Choroid plexus epithelial cell (primary cell): ENCODE results near the gene NLGN2.

ENCODE experiments used
- DNase-seq: peaks from one replicate; pipeline ENCODE4 v3.0.0-alpha.2; 2010; ENCODE audit warnings: low read depth
- H3K4me3 ChIP-seq: 2 replicates; pipeline ENCODE4 v1.5.1; 2011; ENCODE audit warnings: low read depth, mild to moderate bottlenecking, control low read depth, low read length, moderate library complexity
- TF ChIP-seq, protein P1 (sequence below): conservative IDR thresholded peaks from 2 replicates; pipeline ENCODE4 v1.5.1; 2011; ENCODE audit warnings: low read depth, mild to moderate bottlenecking, control low read depth, inconsistent platforms, low read length, moderate library complexity

Gene NLGN2

DNA sequence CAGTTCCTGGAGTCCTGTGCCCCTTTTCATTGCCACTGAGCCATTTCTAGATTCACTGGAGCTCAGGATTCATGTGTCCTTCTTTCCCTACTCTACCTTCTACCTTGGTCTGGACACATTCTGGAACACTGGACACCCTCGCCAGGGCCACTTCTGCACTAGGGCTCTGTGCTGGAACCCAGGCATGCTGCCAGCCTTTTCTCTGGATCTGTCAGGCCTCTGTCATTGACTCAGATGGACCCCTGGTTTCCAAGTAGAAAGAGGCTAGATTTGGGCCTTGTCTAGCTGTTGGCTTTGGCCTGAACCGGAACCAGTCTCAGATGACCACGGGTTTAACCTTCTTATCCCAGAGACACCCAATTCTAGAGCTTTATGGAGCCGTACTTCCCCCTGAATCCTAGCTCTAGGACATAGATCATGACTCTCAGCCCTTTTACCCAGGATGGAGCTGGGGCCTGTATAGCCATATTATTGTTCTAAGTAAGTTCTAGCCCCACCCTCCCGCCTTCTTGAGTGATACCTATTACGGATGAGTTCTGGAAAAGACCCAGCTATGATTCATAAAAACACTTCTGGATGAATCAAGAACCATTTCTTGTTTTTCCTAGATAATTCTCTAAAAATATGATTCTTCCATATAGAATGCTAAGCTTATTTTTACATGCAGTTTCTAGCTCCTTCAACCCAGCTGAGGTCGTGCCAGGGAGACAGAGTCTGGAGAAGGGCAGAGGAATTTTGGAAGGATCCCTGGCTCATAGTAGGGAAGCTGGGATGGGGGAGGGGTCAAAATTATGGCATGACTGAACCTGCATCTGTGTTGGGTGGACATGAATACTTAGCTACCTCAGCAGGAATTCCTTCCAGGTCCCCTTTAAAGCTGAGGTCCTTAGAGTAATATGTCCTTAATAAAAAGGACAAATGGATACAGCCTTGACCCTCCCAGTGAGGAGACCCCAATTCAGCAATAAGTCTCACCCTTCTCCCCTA, 36.1 kb downstream of the NLGN2 start:
- TF ChIP-seq, protein P1, sequence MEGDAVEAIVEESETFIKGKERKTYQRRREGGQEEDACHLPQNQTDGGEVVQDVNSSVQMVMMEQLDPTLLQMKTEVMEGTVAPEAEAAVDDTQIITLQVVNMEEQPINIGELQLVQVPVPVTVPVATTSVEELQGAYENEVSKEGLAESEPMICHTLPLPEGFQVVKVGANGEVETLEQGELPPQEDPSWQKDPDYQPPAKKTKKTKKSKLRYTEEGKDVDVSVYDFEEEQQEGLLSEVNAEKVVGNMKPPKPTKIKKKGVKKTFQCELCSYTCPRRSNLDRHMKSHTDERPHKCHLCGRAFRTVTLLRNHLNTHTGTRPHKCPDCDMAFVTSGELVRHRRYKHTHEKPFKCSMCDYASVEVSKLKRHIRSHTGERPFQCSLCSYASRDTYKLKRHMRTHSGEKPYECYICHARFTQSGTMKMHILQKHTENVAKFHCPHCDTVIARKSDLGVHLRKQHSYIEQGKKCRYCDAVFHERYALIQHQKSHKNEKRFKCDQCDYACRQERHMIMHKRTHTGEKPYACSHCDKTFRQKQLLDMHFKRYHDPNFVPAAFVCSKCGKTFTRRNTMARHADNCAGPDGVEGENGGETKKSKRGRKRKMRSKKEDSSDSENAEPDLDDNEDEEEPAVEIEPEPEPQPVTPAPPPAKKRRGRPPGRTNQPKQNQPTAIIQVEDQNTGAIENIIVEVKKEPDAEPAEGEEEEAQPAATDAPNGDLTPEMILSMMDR: no peak
- peak; percentile 47 for DNase-seq
- no peak overlapping the region for H3K4me3 ChIP-seq

DNA sequence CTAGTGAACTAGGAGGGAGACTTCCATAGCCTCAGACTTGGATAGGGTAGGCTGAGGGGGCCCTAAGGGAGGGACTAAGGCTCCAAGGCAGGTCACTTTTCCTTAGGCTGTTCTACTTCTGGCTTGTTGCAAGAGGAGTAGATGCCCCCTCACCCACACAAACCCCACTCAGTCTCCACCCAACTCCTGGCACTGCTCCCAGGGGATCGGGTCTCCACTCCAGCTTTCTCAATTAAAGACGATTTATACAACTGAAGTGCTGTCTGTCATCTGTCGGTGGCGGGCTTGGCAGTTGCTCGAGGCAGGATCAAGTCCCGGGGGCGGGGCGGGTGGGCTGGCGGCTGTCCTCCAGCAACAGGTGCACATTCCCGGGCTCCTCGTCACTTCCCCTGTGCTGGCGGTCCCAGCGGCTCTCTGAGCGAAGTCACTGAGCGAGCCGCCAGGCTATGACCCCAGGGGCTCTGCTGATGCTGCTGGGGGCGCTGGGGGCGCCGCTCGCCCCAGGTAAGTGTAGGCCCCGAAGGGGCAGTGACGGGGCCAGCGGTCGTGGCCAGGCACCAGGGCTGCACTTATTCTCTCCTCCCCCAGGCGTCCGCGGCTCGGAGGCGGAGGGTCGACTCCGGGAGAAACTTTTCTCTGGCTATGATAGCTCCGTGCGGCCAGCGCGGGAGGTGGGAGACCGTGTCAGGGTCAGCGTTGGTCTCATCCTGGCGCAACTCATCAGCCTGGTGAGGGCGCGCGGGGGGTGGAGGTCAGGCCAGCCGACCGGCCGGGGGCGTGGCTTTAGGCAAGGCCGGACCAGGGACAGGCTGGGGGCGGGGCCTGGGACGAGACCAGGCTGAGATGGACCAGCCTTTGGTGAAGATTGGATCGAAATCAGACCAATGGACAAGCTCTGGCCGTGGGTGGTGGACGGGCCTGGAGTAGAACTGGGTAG, 37.3 kb downstream of the NLGN2 start, which contains the start of gene CHRNB1:
TSS of gene CHRNB1 (plus strand) at position 380 of the 937 bp plus-strand sequence. CDS start at position 447, 67 bp downstream.
- H3K4me3 ChIP-seq: peak within 1 kb of the TSS; percentile 44
- DNase-seq: no peak
- TF ChIP-seq, protein P1: peak; percentile 15

DNA sequence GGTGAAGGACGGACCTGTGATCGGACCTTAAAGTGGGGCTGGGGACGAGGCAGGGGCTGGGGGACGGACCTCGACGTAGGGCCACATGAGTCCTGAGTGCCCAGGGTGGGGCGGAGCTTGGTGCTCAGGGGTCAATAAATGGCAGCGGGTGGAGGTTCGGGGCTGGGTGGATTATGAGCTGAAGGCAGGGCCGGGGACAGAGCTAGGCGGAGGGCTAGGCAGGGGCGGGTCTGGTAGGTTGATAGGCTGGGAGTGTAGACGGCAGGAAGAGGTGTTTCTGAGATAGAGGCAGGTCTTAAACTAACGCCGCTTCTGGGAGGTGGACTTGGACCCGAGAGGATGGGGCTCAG, 37.9 kb downstream of the NLGN2 start:
- no peak overlapping the region for H3K4me3 ChIP-seq
- TF ChIP-seq, protein P1: no peak
- no peak for DNase-seq

DNA sequence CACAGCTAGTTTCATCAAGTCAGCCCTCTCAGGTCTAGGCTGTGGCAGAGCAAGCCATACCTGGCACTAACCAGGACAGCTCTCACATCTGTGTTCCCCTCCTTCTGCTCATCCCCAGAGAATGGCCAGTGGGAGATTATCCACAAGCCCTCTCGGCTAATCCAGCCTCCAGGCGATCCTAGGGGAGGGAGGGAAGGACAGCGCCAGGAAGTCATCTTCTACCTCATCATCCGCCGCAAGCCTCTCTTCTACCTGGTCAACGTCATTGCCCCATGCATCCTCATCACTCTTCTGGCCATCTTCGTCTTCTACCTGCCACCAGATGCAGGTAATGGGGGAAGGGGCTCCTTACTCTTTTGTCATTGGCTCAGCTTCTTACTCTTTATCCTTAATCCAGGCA, 40.8 kb downstream of the NLGN2 start:
- TF ChIP-seq, protein P1: no peak
- H3K4me3 ChIP-seq: no peak overlapping the region
- no peak for DNase-seq

DNA sequence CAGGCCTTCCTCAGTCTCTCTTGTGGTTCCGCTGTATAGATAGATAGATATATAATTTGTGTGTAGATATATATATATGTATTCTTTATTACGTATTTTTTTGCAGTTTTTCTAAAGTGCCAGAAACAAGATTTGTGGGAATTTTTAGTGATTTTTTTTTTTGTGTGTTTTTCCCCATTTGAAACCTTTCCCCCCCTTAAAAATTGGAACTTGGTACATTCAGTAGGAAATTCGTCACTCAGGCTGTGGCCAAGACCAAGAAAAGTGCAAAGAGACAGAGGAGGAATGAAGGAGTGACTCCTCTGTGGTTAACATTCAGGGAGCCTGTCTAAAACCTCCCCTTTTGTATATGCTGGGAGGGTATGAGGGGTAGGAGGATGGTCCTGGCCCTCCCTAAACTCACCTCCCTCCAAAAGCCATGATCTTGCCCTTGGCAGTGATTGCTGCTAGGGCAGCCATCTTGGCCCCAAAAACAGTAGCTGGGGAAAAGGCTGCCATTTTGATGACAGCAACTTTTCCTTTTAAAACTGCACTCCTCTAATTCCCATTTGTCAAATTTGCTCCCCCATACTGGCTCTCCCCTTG, 52.4 kb downstream of the NLGN2 start:
- DNase-seq: no peak
- TF ChIP-seq, protein P1: no peak
- no peak overlapping the region for H3K4me3 ChIP-seq

DNA sequence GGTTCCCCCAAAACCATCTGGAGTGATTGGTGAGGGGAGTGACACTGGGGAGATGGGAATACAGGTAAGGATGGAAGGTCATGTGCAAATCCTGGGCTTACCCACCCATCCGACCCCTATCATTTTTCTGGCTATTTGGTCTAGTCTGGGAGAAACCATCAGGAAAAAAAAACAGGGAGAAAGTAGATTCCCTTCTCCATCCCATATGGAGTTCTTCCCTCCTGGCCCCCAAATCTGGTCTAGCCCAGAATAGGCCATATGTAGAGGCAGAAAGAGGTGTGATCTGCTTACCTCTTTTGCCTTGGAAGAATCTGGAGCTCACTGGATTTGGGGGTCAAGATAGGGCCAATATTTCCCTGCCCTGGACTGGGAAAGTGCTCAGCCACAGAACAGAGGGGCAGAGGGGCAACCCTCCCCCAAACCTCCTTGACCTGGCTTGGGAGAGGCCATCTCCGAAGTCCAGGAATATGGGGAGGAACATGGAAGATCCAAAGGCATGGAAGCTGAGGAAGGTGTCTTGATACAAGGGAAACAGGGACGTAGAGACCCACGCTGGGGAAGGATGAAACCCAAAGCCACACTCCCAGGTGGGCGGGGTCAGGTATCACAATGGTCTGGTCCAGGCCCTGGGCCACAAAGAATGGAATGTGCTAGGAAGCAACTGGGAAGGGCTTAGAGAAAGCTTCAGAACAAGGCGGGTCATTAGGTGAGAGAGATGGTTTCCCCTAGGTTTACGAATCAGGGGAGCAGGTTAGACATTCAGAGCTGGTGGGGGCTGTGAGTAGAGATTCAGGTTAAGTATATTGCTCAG, 53.4 kb downstream of the NLGN2 start:
- no peak overlapping the region for H3K4me3 ChIP-seq
- TF ChIP-seq, protein P1: no peak
- DNase-seq: no peak
